GM19397 (cell line): ENCODE results near the gene LIMS2.

ENCODE experiments used
- ATAC-seq: cut with Tn5 transposase; IDR thresholded peaks from one replicate; pipeline ENCODE4 v1.9.1; 2021; ENCODE audit warnings: mild to moderate bottlenecking, moderate library complexity; ENCODE audit not compliant: unreplicated experiment

Gene LIMS2

DNA sequence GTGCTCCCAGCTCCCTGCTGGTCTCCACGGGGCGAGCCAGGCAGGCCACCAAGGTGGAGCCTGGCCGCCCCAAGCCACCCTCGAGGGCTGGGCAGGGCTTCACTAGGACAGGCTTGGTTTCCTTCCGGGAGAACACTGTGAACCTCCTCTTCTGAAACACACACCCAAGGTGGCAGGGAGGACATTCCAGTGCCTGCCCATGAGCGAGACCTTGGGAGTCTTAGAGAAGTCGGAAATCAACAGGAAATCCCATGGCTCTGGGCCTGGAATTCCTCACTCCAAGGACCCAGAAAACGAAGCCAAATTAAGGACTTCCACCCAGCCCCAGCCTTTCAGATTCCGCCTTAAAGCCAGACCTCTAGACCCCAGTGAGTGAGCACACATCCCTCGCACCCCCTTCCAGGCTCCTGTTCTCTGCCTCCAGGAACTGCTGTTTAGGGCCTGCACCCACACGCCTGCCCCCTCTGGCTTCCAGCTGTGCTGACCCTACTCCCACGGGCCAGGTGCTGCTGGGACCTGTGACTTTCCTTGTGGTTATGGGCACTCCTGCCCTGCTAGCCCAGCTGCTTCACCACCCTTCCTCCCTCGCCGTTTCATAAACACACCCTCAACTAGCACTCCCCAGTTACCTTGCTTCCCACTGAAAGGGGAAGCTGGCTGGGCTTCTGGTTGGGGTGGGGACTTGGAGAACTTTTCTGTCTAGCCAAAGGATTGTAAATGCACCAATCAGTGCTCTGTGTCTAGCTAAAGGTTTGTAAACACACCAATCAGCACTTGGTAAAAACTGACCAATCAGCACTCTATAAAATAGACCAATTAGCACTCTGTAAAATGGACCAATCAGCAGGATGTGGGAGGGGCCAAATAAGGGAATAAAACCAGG is 15.7 kb downstream of the LIMS2 start:
- ATAC-seq = no peak

DNA sequence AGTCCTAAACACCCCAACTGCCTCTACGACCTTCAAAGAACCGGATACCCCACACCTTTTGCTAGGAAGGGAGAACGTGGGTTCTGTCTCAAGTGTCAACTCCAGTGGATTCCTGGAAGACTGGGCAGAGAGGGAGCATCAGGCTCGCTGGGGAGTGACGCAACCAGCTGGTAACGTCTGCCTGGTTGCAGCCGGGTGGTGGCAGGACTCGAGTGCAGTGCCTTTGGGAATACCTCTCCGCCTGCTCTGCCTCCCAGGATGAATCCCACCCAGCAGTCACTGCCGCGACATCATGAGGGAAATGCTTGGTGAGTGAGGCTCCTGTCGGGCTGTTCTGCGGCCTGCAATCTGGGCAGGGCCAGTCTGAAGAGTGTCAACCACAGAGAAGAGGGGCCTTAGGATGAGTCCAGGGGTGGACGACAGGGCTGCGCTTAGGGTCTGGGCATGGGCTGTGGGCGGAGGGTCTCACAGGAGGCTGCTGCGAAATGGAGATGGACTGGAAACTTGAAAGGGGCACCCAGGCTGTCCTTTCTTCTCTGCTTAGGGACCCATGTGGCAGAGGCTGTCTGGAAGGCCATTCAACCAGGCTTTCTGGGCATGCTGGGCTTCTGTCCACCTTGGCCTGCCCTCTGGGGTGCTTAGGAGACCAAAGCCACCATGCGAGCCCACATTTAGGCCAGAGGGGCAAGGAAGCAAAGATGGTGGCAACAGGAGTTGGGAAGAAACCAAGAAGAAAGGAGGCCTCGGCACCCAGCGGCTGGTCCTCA is 16.5 kb downstream of the LIMS2 start:
- no peak for ATAC-seq

DNA sequence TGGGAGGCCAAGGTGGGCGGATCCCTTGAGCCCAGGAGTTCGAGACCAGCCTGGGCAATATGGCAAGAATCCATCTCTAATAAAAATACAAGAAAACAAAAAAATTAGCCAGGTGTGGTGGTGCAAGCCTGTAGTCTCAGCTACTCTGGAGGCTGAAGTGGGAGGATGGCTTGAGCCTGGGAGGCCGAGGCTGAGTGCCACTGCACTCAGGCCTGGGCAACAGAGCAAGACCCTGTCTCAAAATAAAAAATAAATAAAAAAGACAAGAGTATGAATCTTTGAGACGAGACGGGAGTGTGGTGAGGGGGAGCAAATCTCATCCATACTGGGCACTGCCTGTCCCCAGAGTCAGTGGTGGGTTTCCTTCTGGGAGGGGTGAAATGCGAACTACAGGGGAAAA is 17.2 kb downstream of the LIMS2 start:
- ATAC-seq = no peak

DNA sequence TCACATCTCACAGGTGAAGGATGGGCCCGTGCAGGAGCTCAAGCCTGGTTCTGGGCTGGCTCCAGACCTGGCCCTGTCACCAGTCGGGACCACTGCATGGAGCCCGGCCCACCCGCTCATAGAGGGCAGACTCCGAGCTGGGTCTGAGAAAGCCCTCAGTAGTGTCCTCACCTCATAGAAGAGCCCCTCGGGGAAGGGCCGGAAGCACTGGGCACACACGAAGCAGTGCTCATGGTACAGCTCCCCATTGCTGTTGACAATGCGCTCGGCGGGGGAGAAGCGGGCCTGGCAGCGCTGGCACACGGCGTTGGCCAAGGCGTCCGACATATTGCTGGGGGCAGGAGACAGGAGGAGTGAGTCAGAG is 18.1 kb downstream of the LIMS2 start:
- ATAC-seq = no peak

DNA sequence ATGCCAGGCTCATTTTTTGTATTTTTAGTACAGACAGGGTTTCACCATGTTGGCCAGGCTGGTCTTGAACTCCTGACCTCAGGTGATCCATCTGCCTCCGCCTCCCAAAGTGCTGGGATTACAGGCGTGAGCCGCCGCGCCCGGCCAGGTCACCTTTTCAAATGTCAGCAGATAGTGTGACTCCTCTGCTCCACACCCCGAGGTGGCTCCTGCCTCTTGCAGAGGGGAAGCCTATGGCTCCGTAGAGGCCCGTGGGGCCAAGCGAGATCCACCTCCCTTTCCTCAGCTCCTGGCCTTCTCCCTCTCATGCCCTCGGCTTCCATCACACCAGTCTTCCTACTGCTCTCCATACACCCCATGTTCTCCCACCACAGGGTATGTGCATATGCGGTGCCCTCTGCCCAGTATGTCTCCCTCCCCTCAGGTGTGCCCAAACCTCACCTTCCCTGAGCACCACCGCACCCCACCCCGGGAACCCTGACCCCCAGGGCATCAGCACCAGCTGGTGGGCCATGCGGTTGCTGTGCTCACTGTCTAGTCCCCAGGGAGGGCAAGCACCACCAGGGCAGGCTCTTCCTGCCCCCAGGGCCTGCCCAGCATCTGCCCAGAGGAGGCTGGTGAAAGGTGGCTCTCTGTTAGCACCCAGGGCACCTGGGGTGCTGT is 18.6 kb downstream of the LIMS2 start:
- ATAC-seq = no peak

DNA sequence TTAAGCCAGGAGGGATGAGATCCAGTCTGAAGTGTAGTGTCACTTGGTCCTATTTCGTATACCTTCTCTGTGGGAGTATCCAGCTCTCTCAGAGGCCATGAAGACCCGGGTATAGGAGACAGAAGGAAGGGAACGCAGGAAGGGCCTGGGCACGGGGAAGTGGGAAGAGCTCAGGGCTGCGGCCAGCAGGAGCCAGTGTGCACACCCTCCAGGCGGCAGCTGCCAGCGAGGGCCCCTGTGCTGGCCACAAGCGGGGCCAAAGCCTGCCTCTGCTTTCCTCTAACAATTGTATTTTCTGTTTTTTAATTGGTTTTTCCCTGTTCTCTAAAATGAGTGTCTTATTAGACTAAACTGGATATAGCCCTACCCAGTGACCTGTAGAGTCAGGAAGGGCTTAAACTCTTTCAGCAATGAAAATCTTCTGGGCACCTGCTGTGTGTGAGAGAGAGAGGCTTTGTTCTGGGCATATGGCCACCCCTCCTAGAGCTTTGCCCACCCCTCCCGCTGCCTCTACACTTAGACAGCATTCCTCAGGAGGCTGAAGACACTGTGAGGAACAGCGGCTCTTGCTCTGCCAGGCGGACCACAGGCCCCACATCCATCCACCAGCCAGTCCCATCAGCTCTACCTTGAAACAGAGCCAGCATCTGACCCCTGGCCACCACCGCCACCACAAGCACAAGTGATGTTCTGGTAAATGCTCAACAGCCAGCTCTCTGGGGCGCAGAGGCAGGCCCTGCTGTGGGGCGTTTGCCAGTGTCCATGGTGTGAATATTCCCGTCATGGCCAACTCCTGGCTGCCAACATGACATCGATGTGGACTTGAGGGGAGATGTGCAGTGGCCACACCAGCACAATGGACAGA is 19.9 kb downstream of the LIMS2 start:
- ATAC-seq = no peak

DNA sequence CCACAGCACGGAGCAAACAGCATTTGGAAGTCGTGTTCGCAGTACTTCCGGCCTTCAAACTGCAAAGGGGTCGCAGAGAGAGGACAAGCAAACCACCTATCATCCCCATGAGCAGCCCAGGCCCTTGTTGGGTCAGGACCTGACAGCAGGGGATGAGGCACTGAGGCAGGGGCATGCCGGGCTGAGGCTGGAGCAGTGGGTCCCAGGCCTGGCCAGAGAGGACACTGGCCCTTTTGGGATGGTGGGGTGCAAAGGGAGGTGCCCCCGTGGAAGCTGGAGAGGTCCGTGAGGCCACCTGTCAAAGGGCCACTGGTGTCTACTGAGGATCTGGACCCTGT is 20.5 kb downstream of the LIMS2 start:
- no peak for ATAC-seq

DNA sequence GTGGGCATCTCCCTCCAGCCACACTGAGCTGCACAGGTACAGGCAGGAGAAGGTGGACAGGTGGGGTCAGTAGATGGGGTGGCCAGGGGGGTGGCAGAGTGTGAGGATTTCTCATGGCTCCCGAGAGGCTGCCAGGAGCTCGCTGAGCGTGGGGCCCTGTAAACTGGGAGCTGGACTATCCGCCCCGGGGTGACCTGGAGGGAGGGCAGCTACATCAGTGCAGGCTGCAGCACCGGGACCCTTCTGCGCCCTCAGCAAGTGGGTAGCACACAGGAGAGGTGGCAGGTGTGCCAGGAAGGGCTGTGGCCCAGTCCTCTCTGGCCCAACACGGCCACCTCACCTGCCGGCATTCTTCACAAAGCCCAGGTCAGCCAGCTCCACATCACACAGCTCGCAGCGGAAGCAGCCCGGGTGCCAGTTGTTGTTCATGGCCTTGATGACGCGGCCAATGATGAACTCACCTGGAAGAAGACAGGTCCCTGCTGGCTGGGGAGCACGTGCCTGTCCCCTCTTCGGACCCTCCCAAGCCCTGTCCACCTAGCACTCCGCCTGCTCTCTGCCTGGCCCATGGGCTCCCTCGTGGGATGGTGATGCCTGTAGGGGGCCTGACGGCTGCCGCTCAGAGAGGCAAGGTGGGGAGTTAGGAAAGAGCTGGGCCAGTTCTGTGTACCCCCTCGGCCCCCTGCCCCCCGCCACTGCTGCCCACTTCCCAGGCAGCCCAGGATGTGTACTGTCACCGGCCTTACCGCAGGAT is 21.1 kb downstream of the LIMS2 start:
- ATAC-seq = no peak

DNA sequence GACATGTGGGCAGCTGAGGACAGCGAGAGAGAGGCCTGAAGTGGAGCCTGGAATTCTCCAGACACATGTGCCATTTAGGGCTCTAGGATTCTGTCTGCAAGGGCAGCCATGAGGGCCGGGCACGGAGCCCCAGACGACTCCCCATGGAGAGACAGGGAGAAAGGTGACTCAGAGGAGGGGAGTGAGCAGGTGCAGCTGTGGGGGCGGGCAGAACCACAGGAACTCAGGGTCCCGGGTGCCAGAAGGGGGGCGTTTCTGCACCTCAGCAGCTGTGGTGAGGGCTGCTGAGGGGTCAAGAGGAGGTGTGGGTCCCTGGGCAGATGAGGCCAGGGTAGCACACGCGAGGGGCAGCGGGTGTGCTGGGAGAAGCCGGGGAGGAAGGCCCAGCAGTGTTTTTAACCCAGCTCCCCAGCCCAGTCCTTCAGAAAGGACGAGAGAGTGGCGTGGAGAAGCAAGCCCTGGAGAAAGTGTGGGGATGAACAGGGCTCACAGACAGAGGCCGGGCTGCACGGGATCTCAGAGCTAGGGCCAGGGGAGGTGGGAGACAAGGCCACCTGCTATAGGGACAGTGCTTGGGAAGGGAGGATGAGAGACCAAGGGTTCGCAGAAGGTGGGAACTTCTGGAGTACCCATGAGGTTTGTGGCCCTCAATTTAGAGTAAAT is 21.8 kb downstream of the LIMS2 start:
- ATAC-seq = no peak

DNA sequence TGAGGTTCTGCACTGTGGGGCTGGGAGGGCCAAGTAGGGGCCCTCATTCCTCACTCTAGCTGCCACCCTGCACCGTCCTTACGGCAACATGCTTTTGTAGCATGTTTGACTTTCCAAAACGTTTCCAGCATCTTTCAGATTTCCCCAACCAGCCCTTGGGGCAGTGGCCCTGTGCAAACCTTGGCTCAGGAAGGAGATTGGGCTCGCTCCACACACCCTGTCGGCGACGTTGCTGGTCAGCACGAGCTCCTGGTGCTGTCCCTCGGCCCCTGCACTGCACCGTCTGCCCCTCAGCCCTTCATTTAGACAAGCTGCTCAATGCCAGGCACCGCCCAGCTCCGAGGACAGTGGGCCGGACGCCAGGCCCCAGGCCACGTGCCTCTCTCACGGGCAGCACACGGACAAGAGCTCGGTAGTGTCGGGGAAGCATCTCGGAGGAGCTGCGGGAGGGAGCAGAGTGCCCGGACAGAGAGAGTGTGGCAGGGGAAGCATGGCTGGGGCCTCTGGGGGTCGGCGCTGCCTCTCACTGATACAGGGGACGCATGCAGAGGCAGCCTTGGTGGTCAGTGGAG is 22.5 kb downstream of the LIMS2 start:
- no peak for ATAC-seq

DNA sequence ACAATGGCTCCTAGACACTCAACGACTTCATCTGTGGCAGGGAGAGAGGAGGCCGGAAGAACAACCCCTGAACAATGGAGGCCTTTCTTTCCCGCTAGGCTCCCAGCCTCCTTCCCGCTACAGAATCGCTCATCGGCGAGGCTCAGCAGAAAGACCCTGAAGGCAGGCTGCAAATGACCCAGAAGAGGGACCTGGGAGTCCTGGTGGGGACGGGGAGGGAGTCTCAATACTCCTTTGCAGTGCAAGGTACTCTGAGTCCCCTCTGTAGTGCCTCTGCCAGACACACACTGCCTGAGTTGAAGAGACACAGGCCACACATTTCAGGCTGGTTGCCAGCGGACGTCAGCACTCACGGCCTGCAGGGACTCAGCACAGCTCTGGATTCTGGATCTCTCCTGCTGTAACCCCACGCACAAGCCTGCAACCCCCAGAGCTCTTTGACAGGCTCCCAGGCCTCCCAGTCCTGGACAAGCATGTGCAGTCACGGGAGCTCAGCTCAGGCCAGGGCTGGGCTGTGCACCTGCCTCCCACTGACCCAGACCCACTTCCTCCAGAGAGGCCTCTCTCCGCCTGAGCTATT is 23.3 kb downstream of the LIMS2 start:
- no peak for ATAC-seq

DNA sequence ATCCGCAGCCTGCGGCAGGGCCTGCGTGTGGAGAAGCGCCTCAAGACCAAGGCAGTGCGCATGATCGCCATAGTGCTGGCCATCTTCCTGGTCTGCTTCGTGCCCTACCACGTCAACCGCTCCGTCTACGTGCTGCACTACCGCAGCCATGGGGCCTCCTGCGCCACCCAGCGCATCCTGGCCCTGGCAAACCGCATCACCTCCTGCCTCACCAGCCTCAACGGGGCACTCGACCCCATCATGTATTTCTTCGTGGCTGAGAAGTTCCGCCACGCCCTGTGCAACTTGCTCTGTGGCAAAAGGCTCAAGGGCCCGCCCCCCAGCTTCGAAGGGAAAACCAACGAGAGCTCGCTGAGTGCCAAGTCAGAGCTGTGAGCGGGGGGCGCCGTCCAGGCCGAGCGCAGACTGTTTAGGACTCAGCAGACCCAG is 23.9 kb downstream of the LIMS2 start:
- no peak for ATAC-seq

DNA sequence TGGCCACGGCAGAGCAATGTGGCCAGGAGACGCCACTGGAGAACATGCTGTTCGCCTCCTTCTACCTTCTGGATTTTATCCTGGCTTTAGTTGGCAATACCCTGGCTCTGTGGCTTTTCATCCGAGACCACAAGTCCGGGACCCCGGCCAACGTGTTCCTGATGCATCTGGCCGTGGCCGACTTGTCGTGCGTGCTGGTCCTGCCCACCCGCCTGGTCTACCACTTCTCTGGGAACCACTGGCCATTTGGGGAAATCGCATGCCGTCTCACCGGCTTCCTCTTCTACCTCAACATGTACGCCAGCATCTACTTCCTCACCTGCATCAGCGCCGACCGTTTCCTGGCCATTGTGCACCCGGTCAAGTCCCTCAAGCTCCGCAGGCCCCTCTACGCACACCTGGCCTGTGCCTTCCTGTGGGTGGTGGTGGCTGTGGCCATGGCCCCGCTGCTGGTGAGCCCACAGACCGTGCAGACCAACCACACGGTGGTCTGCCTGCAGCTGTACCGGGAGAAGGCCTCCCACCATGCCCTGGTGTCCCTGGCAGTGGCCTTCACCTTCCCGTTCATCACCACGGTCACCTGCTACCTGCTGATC is 24.4 kb downstream of the LIMS2 start:
- ATAC-seq = no peak

DNA sequence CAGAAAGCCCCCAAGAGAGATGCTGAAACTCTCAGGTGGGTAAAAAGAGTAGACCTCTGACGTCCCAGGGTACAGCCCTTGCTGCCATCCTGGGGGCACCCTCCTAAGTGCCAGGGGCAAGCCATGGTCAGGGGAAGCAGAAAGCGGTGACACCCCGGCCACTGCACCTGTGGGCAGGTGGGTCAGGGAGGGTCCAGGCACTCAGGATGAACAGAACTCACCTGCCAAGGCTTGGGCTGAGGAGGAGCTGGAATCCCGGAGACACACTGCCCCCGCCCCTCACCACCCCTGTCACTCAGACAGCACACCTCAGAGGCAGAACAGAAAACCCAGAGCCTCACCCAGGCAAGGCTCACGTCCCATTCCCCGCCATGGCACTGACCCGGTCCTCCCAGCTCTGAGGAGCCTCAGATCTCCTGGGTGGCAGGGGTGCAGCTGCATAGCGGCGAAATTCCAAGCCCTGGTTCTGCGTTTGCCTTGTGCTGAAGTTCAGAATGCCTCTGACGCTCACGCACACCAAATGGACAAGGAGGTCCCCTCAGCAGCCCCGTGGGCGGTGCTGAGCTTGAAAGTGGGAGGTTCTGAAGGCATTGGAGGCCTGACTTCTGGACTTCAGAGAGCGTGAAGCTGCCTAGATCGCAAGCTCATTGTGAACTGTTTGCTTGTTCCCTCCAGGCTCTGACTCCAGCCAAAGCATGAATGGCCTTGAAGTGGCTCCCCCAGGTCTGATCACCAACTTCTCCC is 25.1 kb downstream of the LIMS2 start:
- ATAC-seq = no peak

DNA sequence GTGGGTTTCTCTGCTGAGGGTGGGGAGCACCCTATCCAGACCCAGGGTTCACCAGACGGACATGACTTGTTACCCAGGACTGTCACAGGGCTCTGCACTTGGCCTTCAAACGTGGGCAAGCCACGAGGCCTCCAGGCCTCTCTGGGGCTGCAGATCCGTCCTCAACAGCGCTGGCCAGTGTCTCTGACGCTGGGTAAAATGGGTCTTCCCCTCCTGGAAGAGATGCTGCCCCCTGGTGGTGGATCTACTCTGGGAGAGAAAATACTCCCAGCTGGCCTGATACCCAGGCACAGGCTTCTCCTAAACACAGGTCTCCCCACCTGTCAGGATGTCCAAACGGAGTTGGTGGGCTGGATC is 25.7 kb downstream of the LIMS2 start:
- ATAC-seq = no peak

DNA sequence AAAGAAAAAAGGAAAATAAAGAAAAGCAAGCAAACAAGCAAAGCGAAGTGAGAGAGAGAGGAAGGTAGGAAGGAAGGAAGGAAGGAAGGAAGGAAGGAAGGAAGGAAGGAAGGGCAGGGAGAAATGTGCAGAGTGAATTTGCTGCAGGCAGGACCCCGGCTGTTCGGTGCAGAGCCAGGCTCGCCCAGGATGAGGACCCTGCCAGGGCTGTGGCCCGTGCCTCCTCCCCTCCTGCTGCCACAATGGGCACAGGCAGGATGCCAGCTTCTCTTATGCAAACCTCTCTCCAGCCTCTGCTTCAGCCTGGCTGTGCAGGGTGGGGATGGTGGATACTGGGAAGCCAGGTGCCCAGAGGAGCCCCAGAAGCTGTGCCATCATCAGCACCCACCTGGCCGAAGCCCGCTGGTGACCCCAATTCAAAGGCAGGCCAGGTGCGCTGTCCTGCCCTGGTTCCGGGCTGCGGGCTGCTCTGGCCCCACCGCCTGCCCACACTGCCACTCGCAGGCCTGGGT is 26.2 kb downstream of the LIMS2 start:
- no peak for ATAC-seq

DNA sequence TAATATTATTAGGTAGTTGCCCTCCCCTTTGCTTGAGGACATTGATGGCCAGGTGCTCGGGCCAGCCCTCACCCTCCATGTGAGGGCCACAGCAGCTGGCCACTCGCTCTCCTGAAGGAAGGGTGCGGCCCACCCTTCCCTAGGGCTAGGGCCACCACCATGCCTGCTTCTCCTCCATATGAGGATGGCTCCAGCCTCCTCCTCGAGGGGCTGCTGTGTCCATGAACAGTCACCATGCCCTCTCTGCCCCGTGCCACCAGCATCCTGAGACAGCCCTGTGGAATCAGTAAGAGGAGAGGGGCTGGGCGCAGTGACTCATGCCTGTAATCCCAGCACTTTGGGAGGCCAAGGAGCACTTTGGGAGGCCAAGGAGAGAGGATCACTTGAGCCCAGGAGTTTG is 27.0 kb downstream of the LIMS2 start:
- no peak for ATAC-seq
